ENCODE measurements around the gene TRIL. TPM values are rescaled to one million over a fixed set of nuclear protein-coding genes. Genes with fewer than 3 reads are reported as not detected.

TRIL gene
- total RNA-seq, 1 experiment from 2014 or later: 0.03 TPM

DNA sequence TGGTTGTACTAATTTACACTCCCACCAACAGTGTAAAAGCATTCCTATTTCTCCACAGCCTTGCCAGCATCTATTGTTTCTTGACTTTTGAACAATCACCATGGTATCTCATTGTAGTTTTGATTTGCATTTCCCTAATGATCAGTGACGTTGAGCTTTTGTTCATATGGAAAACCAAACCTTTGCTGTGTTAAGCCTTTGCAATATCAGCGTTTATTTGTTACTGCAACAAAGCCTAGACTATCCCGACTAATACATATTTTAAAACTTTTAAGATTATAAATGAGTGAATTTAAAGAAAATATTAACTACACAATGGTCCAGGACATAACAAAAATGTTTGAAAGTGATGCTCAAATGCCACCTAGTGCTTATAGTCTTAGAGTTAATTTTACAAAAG lies 26.6 kb downstream of the TRIL start:
- Histone ChIP-seq H3K4me3 (no peak overlapping the region), H3K9me3 (no peaks in the 10 kb centered on the region), H3K27me3 (no peaks in the 10 kb centered on the region), H3K36me3 (no peaks in the 10 kb centered on the region)
- no peak for DNase-seq

DNA sequence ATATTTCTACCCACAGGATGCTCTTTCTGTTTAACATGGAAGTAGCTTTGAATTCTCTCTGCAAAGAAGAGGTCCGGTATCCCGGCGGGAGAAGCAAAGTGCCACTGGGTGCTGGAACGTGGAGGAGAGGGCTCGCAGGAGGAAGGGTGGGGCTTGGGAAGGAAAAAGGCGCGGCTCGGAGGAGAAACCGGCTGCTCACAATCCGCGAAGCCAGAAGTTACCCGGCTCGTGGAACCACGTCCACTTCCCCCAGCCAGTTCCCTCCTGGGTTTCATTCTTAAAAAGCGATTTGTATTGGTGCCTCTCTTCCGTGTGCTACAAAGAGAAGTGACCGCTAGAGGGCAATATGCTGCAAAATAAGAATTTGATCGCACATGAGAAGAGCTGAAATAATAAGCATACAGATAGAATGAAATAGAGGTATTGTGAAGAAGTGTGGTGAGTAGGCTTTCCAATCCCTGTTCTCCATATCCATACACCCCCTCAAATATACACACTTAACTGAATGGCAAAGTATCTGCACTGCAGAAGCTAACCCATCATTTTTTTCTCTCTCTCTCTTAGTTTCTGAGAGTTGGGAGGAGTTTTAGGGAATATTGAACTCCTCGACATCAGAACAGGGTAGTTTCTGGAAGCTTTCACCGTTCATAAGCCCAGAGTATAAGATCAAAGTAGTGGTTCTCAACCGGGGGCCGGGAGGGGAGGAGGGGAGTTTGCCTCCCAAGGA lies 31.1 kb downstream of the TRIL start:
- DNase-seq: peak; percentile 79
- Histone ChIP-seq H3K9me3 (no peaks in the 10 kb centered on the region), H3K36me3 (no peaks in the 10 kb centered on the region), H3K27me3 (no peaks in the 10 kb centered on the region), H3K4me3 (peak overlapping the region; percentile 66)

DNA sequence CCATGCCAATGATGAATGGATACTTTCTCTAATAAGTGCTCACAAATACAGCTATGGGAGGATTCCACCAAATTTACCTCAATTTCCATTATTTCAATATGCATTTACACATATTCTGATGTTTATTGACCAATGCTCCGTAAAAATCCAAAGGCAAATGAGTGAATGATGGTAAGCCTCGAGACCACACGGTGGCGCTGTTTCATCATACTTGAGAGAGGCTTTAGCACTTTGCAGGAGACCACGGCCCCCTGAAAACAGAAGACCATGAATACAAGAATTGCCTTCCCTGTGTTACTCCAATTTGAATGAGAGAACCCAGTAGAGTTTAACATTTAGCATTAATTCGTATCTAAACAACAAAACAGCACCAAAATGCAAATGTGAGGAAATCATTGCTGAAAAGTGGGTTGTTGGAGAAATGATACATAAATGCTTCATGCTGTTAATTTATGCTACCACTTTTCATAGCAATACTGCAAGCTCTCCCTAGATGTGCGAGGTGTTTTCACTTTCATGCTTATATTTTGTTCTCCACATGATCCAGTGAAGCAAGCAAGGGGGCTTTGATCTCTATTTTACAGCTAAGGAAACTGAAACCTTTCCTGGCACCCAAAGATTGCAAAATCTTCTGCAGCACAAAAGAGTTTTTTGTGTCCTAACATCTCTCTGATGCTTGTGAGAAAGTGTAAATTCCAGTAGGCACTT lies 35.4 kb downstream of the TRIL start:
- Histone ChIP-seq H3K36me3 (no peaks in the 10 kb centered on the region), H3K9me3 (no peaks in the 10 kb centered on the region), H3K27me3 (no peaks in the 10 kb centered on the region), H3K4me3 (no peak overlapping the region)
- DNase-seq: peak; percentile 32

DNA sequence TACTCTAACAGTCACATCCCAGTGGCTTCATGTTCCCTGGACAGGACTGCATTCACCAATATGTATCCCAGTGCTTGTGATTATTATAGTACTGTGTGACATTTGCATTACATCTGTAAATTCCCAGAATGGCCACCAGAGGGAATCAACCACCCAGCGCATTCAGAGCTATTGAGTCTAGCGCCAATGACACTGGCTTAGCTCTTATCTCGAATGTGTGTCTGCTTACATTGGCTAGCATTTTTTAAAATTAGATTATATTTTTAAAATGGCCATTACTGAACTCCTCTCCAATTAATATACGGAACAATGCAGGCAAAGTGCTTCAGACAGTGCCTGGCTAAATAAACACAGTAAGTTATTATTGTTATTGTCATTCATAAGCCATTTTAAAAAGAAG lies 36.3 kb downstream of the TRIL start:
- Histone ChIP-seq H3K9me3 (no peaks in the 10 kb centered on the region), H3K36me3 (no peaks in the 10 kb centered on the region), H3K4me3 (no peak overlapping the region), H3K27me3 (no peaks in the 10 kb centered on the region)
- peak; percentile 26 for DNase-seq

DNA sequence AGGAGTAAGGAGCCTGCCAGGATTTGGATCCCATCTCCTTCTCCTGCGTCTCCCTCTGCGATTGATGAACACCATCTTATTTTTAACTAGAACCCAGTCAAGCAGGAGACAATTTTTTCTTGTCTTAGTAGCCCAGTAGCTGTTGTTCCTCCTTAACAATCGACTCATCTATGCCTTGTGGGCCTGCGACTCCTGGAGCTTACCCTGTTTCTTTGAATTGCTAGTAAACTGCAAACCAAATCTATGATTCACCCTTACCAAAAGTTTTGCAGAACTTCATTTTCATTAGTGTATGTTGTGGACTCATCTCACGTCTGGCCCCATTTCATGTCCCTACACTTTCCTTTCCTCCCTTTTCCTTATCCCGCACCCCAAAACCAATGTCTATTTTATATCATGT lies 37.7 kb downstream of the TRIL start:
- Histone ChIP-seq H3K9me3 (no peaks in the 10 kb centered on the region), H3K27me3 (no peaks in the 10 kb centered on the region), H3K4me3 (no peak overlapping the region), H3K36me3 (no peaks in the 10 kb centered on the region)
- no peak for DNase-seq

DNA sequence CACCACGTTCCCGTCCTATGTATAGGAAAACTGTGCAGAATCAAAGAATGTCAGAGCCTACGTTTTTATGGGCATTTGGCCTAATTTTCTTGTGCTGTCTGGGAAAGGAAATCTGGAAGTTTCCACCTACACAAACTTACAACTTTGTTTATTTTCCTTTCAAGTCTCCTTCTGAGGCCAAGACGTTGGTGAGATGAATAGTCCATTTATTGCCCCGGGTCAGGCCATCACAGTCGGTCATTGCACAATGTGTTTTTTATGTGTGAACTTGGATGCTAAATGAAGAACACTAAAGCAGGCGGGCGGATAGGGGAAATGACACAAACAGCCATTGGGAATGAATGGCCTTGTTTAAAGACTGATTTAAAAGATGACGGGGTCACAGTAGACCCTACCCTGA lies 38.6 kb downstream of the TRIL start:
- Histone ChIP-seq H3K36me3 (no peaks in the 10 kb centered on the region), H3K9me3 (no peaks in the 10 kb centered on the region), H3K27me3 (no peaks in the 10 kb centered on the region), H3K4me3 (no peak overlapping the region)
- peak; percentile 27 for DNase-seq

DNA sequence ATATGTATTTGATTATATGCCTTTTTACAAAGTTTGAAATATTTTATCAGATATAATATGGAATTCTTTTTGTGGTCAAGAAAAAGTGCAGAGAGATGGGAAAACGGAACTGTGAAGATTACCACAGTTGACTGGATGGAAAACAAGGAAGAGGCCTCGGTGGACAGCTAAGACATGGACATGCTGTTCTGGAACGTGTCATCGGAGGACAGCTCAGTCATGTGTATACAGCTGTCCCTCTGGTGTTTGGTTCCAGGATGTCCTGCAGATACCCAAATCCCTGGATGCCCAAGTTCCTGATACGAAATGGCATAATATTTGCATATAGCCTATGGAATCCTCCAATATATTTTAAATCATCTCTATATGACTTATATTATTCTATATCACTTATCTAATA lies 49.4 kb downstream of the TRIL start:
- no peak for DNase-seq
- peaks cover 4% of the 10 kb centered on the region; the same call in 1 of the 2 replicates for H3K9me3 ChIP-seq
- H3K36me3 ChIP-seq: no peaks in the 10 kb centered on the region
- H3K4me3 ChIP-seq: no peak overlapping the region
- H3K27me3 ChIP-seq: no peaks in the 10 kb centered on the region

DNA sequence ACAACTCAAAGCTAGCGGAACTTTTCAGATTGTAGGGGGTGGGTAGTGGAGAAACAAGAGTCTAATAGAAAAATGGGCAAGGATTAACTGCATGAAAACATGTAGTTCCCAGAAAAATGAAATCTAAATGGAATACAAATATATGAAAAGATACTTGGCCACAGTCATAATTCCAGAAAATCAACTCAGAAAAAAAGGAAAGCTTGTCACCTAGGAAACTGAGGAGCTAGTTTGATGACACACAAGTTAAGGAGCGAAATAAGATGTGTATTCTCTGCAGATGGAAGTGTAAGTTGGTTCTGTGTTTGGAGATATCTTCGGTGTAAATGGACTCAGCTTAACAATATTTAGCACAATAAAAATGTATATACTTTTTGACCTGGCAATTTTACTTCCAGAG lies 52.7 kb downstream of the TRIL start:
- Histone ChIP-seq H3K4me3 (no peak overlapping the region), H3K9me3 (no peaks in the 10 kb centered on the region), H3K27me3 (no peaks in the 10 kb centered on the region), H3K36me3 (no peaks in the 10 kb centered on the region)
- DNase-seq: no peak

DNA sequence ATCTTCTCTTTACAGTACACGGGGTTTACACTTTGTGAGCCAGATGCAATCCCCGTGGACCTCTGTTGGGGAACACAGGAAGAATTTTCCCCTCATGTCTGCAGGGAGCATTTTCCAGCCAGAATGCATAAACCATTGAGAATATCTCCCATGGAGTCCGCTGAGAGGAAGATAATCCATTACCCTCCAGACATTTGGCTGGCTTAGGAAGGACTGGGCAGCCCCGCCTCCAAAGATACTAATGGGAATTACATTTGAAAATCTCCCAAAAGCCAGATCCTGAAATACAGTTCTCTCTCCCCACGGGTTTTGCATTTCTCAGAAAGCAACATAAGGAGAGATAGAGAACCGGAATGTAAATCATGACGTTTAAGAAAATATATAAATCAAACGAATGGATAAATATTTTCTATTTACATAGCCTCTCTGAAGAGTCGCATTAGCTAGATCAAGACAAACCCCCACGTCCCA lies 53.5 kb downstream of the TRIL start:
- peak overlapping the region; percentile 34 for H3K4me3 ChIP-seq
- H3K27me3 ChIP-seq: no peaks in the 10 kb centered on the region
- peak; percentile 15 for DNase-seq
- H3K9me3 ChIP-seq: no peaks in the 10 kb centered on the region
- no peaks in the 10 kb centered on the region for H3K36me3 ChIP-seq

DNA sequence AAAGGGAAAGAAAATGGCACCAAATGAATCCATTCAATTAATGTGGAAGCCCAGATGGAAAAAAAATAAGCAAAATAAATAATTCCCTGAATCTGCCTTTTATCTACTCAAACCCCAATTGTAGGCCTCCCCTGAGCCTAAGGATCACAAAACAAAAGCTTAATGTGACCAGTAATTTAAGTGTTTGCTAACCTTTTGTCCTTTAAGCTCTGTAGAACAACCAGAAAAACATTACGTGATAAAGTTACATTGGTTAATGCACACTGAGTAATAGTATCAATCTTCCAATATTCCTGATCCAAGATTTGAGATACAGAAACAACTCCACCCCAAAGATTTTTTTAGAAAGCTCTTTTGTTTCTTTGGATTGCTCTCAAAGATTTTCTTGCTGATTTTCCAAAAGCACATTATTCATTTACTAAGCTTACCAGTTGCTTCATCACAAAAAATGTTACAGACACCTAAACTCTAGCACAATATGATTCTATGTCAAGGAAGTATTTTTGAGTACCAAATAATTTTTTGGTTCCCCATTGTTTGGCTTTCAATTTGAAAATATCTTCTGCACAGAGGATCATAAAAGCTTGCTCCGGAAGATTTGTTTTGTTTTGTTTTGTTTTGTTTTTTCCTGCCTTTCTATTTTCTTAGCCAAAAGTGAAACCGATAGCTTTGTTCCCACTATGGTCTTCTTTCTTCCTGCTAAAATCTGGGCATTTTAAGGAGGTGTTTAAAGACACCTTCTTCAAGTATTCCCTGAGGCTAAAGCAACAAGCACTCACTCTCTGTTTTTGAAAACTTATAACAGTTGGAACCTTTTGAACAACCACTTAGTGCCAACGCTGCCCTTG lies 54.2 kb downstream of the TRIL start:
- H3K36me3 ChIP-seq: no peaks in the 10 kb centered on the region
- peak overlapping the region; percentile 34 for H3K4me3 ChIP-seq
- H3K27me3 ChIP-seq: no peaks in the 10 kb centered on the region
- H3K9me3 ChIP-seq: no peaks in the 10 kb centered on the region
- DNase-seq: no peak

Other genes with a start within 250 kb of the TRIL start
- 7.0 and 8.9 TPM in 2 replicates for gene CPVL, start 188.2 kb upstream of the TRIL start, total RNA-seq (2014; rRNA removed; shearing (Covaris generic); ENCODE audit: low replicate concordance)
- gene CHN2, start 236.4 kb upstream of the TRIL start, total RNA-seq (2014; rRNA removed; shearing (Covaris generic); ENCODE audit: low replicate concordance): 3.7 and 20.1 TPM in 2 replicates